Activated T-cell treated with anti-CD3 and anti-CD28 coated beads, Interleukin-2, amount 50 U/mL, for 48 hours (primary cell): ENCODE measurements around the gene LHX3.

Experiments
- DNase-seq, 2 experiments: peaks; one replicate each; pipeline ENCODE4 v3.0.0-alpha.2; 2020

LHX3 gene

GRCh38 chr9:136191099-136191959, 13.6 kb downstream of the LHX3 start:
- no peak for DNase-seq

- DNase-seq, result no peak
These were observed 14.3 kb downstream of the LHX3 start for GRCh38 chr9:136190656-136191055.

GRCh38 chr9:136190237-136190601, 14.7 kb downstream of the LHX3 start:
- no peak for DNase-seq

GRCh38 chr9:136189394-136190236, 15.3 kb downstream of the LHX3 start:
- no peak for DNase-seq

- DNase-seq, result no peak
These were observed 17.0 kb downstream of the LHX3 start for GRCh38 chr9:136187683-136188586.

GRCh38 chr9:136187197-136187596, 17.7 kb downstream of the LHX3 start:
- DNase-seq, result no peak

GRCh38 chr9:136186386-136186785, 18.5 kb downstream of the LHX3 start:
- no peak for DNase-seq

GRCh38 chr9:136185596-136186366, 19.1 kb downstream of the LHX3 start:
- no peak for DNase-seq

- no peak for DNase-seq
These were observed 19.9 kb downstream of the LHX3 start for GRCh38 chr9:136185066-136185465.

GRCh38 chr9:136182850-136183422, 22.0 kb downstream of the LHX3 start:
- no peak for DNase-seq

GRCh38 chr9:136182420-136182787, 22.5 kb downstream of the LHX3 start:
- no peak for DNase-seq

GRCh38 chr9:136181784-136182419, 23.0 kb downstream of the LHX3 start:
- DNase-seq, result no peak

GRCh38 chr9:136180586-136180985, 24.3 kb downstream of the LHX3 start:
- DNase-seq, result no peak

GRCh38 chr9:136179761-136180160, 25.2 kb downstream of the LHX3 start:
- DNase-seq, result no peak

- no peak for DNase-seq
These were observed 25.8 kb downstream of the LHX3 start for GRCh38 chr9:136179101-136179616.

GRCh38 chr9:136178773-136179075, 26.2 kb downstream of the LHX3 start:
- no peak for DNase-seq

- DNase-seq, result no peak
These were observed 26.7 kb downstream of the LHX3 start for GRCh38 chr9:136178061-136178772.

GRCh38 chr9:136177224-136177623, 27.7 kb downstream of the LHX3 start:
- no peak for DNase-seq

- no peak for DNase-seq
These were observed 29.2 kb downstream of the LHX3 start for GRCh38 chr9:136175616-136176197.
